ENCODE results near the gene ZNF318. TPM values are rescaled to one million over a fixed set of nuclear protein-coding genes. Genes with fewer than 3 reads are reported as not detected.

The ZNF318 gene
- total RNA-seq, 1 donor from 2014 or later, result 19.8 TPM

DNA sequence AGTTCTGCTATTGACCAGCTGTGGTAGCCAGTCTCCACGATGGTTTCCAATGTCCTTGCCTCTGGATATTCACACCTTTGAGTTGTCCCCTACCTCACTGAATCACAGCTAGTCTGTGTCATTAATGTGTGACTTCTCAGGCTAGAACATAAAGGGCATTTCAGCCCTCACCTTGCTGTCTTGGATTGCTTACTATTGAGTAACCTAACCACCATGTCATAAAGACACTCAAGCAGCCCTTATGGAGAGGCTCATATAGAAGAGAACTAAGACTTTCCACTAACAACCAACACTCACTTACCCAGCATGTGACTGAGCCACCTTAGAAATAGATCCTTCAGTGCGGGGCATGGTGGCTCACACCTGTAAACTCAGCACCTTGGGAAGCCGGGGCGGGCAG lies 38.8 kb upstream of the ZNF318 start:
- H3K27ac Mint-ChIP-seq (ENCODE audit: unreplicated experiment), result no peak overlapping the region
- H3K36me3 Mint-ChIP-seq (ENCODE audit: low read depth), result peaks cover 4% of the 10 kb centered on the region
- TF ChIP-seq, protein P1, sequence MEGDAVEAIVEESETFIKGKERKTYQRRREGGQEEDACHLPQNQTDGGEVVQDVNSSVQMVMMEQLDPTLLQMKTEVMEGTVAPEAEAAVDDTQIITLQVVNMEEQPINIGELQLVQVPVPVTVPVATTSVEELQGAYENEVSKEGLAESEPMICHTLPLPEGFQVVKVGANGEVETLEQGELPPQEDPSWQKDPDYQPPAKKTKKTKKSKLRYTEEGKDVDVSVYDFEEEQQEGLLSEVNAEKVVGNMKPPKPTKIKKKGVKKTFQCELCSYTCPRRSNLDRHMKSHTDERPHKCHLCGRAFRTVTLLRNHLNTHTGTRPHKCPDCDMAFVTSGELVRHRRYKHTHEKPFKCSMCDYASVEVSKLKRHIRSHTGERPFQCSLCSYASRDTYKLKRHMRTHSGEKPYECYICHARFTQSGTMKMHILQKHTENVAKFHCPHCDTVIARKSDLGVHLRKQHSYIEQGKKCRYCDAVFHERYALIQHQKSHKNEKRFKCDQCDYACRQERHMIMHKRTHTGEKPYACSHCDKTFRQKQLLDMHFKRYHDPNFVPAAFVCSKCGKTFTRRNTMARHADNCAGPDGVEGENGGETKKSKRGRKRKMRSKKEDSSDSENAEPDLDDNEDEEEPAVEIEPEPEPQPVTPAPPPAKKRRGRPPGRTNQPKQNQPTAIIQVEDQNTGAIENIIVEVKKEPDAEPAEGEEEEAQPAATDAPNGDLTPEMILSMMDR (IDR thresholded peaks at IDR 0.05), result no peak
- peaks cover 31% of the 10 kb centered on the region for H3K27me3 Mint-ChIP-seq (ENCODE audit: low read depth)
- no peak overlapping the region for H3K4me3 Mint-ChIP-seq (ENCODE audit: unreplicated experiment)
- no peaks in the 10 kb centered on the region for H3K4me1 Mint-ChIP-seq (ENCODE audit: low read depth)
- no peaks in the 10 kb centered on the region for H3K9me3 Mint-ChIP-seq (ENCODE audit: low read depth)
- DNase-seq (ENCODE audit: low spot score), result no peak

DNA sequence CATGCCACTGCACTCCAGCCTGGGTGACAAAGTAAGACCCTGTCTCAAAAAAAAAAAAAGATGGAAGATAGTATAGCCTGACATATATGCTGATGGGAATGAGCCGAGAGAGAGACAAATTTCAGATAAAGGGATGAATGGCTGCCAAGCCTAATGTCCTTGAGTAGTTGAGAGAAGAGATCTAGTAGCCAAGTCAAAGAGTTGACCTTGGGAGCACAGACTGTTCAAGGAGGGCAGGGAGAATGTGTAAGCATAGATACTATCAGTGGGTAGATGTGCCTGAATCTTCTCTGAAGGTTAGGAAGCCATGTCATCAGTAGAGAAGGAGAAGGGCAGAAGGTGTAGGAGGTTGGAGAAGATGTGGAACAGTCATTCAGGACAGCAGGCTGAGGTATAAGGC lies 37.8 kb upstream of the ZNF318 start:
- H3K36me3 Mint-ChIP-seq (ENCODE audit: low read depth), result peaks cover 4% of the 10 kb centered on the region
- no peaks in the 10 kb centered on the region for H3K9me3 Mint-ChIP-seq (ENCODE audit: low read depth)
- DNase-seq (ENCODE audit: low spot score), result no peak
- H3K4me3 Mint-ChIP-seq (ENCODE audit: unreplicated experiment), result no peak overlapping the region
- H3K27ac Mint-ChIP-seq (ENCODE audit: unreplicated experiment), result no peak overlapping the region
- H3K27me3 Mint-ChIP-seq (ENCODE audit: low read depth), result peaks cover 33% of the 10 kb centered on the region
- TF ChIP-seq, protein P1 (IDR thresholded peaks at IDR 0.05), result no peak
- H3K4me1 Mint-ChIP-seq (ENCODE audit: low read depth), result no peaks in the 10 kb centered on the region

DNA sequence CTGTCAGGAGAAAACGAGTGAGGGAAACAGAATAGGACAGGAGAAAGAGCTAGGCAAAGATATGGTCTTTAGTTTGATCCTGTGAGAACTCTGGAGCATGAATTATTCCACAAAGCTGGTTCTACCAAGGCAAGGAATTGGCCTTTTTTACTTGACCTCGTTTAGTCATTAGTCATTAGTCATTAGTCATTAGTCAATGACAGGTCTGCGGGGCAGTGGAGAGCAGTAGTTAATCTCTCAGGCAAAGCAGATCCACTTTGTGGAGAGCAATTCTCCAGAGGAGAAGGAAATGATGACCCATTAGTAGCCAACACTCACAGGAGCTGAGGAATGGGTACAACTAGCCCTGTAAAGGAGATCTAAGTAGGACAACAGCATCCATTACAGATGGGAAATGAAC lies 35.9 kb upstream of the ZNF318 start:
- DNase-seq (ENCODE audit: low spot score), result no peak

DNA sequence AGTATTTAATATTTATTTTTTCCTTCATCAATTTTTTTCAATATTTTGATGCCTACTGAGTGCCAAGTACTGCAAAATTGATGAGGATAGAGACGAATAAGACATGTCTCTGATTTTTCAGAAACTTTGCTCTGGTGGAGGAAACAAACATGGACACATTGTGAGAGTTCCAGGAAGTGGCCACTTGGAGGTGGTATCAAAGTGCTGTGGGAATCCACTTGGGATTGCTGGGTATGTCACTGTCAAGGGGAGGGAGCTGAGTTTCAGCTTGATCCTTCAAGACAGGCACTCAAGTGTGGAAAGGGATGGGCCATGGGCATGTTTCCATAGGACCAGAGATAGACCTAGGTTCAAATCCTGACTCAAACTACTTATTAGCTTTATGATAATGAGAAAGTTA lies 33.4 kb upstream of the ZNF318 start:
- Mint-ChIP-seq H3K27me3 (ENCODE audit: low read depth) (peaks cover 26% of the 10 kb centered on the region), H3K27ac (ENCODE audit: unreplicated experiment) (no peak overlapping the region), H3K9me3 (ENCODE audit: low read depth) (no peaks in the 10 kb centered on the region), H3K4me3 (ENCODE audit: unreplicated experiment) (no peak overlapping the region), H3K4me1 (ENCODE audit: low read depth) (no peaks in the 10 kb centered on the region), H3K36me3 (ENCODE audit: low read depth) (peaks cover 3% of the 10 kb centered on the region)
- TF ChIP-seq, protein P1 (IDR thresholded peaks at IDR 0.05), result peak; percentile 12
- DNase-seq (ENCODE audit: low spot score), result no peak

More for the DNA sequence above, 35.9 kb upstream of the ZNF318 start:
- Mint-ChIP-seq H3K36me3 (ENCODE audit: low read depth) (peaks cover 3% of the 10 kb centered on the region), H3K27ac (ENCODE audit: unreplicated experiment) (no peak overlapping the region), H3K27me3 (ENCODE audit: low read depth) (peaks cover 36% of the 10 kb centered on the region), H3K4me1 (ENCODE audit: low read depth) (no peaks in the 10 kb centered on the region), H3K4me3 (ENCODE audit: unreplicated experiment) (no peak overlapping the region), H3K9me3 (ENCODE audit: low read depth) (no peaks in the 10 kb centered on the region)
- TF ChIP-seq, protein P1 (IDR thresholded peaks at IDR 0.05), result no peak

GRCh38 chr6:43401730-43402129 lies 32.3 kb upstream of the ZNF318 start:
- Mint-ChIP-seq H3K9me3 (ENCODE audit: low read depth) (no peaks in the 10 kb centered on the region), H3K36me3 (ENCODE audit: low read depth) (peaks cover 3% of the 10 kb centered on the region), H3K4me3 (ENCODE audit: unreplicated experiment) (no peak overlapping the region), H3K27me3 (ENCODE audit: low read depth) (peaks cover 22% of the 10 kb centered on the region), H3K27ac (ENCODE audit: unreplicated experiment) (no peak overlapping the region), H3K4me1 (ENCODE audit: low read depth) (no peaks in the 10 kb centered on the region)
- TF ChIP-seq, protein P1 (IDR thresholded peaks at IDR 0.05), result no peak
- DNase-seq (ENCODE audit: low spot score), result no peak

Measured in chondrocyte (in vitro differentiated cells).